ENCODE data around the gene SLC16A13.
A peak's percentile ranks its signal among the peaks of the same experiment; 100 is the strongest.

The SLC16A13 gene

GRCh38 chr17:7042501-7043181 is 6.8 kb downstream of the SLC16A13 start:
- H3K4me2 ChIP-seq = no peak overlapping the region
- no peak overlapping the region for H3K4me3 ChIP-seq (IDR thresholded peaks at IDR 0.05; ENCODE audit: insufficient read depth, low read depth, low read length)
- H3K27ac ChIP-seq = no peak overlapping the region
- no peaks in the 10 kb centered on the region for H3K36me3 ChIP-seq (ENCODE audit: insufficient read depth)
- H4K20me1 ChIP-seq (ENCODE audit: insufficient read depth) = no peaks in the 10 kb centered on the region
- no peaks in the 10 kb centered on the region for H3K4me1 ChIP-seq (ENCODE audit: low read depth, poor library complexity, severe bottlenecking)
- no peaks in the 10 kb centered on the region for H3K79me2 ChIP-seq (ENCODE audit: insufficient read depth, low read depth)
- TF ChIP-seq CTCF (conservative IDR thresholded peaks at IDR 0.05; ENCODE audit: low read depth, low read length) = no peak
- no peak overlapping the region for H3K9ac ChIP-seq
- no peak overlapping the region for H2AFZ ChIP-seq (ENCODE audit: low read depth)
- H3K27me3 ChIP-seq (ENCODE audit: insufficient read depth, low read depth) = no peaks in the 10 kb centered on the region

- H3K27ac ChIP-seq = no peak overlapping the region
Measured at GRCh38 chr17:7043182-7043496, 7.3 kb downstream of the SLC16A13 start.

GRCh38 chr17:7043497-7044198 is 7.8 kb downstream of the SLC16A13 start, which contains the start of gene SLC16A11:
TSS of gene SLC16A11 (minus strand) at chr17:7044092. CDS start at chr17:7043513, 579 bp downstream.
- H3K79me2 ChIP-seq (ENCODE audit: insufficient read depth, low read depth) = no peaks in the 10 kb centered on the region
- H3K9ac ChIP-seq = no peak within 1 kb of the TSS
- H3K4me3 ChIP-seq (IDR thresholded peaks at IDR 0.05; ENCODE audit: insufficient read depth, low read depth, low read length) = no peak within 1 kb of the TSS
- H3K4me1 ChIP-seq (ENCODE audit: low read depth, poor library complexity, severe bottlenecking) = no peaks in the 10 kb centered on the region
- H3K27me3 ChIP-seq (ENCODE audit: insufficient read depth, low read depth) = no peaks in the 10 kb centered on the region
- H4K20me1 ChIP-seq (ENCODE audit: insufficient read depth) = no peaks in the 10 kb centered on the region
- no peak within 1 kb of the TSS for H2AFZ ChIP-seq (ENCODE audit: low read depth)
- no peak within 1 kb of the TSS for H3K27ac ChIP-seq
- no peaks in the 10 kb centered on the region for H3K36me3 ChIP-seq (ENCODE audit: insufficient read depth)
- H3K4me2 ChIP-seq = no peak within 1 kb of the TSS
- TF ChIP-seq CTCF (conservative IDR thresholded peaks at IDR 0.05; ENCODE audit: low read depth, low read length) = no peak

More at GRCh38 chr17:7043182-7043496, 7.3 kb downstream of the SLC16A13 start:
- H3K4me2 ChIP-seq = no peak overlapping the region
- H3K36me3 ChIP-seq (ENCODE audit: insufficient read depth) = no peaks in the 10 kb centered on the region
- no peaks in the 10 kb centered on the region for H3K27me3 ChIP-seq (ENCODE audit: insufficient read depth, low read depth)
- no peaks in the 10 kb centered on the region for H4K20me1 ChIP-seq (ENCODE audit: insufficient read depth)
- H2AFZ ChIP-seq (ENCODE audit: low read depth) = no peak overlapping the region
- no peak overlapping the region for H3K9ac ChIP-seq
- H3K79me2 ChIP-seq (ENCODE audit: insufficient read depth, low read depth) = no peaks in the 10 kb centered on the region
- no peak overlapping the region for H3K4me3 ChIP-seq (IDR thresholded peaks at IDR 0.05; ENCODE audit: insufficient read depth, low read depth, low read length)
- TF ChIP-seq CTCF (conservative IDR thresholded peaks at IDR 0.05; ENCODE audit: low read depth, low read length) = no peak
- no peaks in the 10 kb centered on the region for H3K4me1 ChIP-seq (ENCODE audit: low read depth, poor library complexity, severe bottlenecking)

- Histone ChIP-seq H2AFZ (ENCODE audit: low read depth) (no peak overlapping the region), H3K9ac (no peak overlapping the region), H3K4me2 (peak overlapping the region; percentile 48), H3K27ac (no peak overlapping the region), H3K27me3 (ENCODE audit: insufficient read depth, low read depth) (no peaks in the 10 kb centered on the region), H3K36me3 (ENCODE audit: insufficient read depth) (no peaks in the 10 kb centered on the region), H3K4me3 (IDR thresholded peaks at IDR 0.05; ENCODE audit: insufficient read depth, low read depth, low read length) (no peak overlapping the region), H4K20me1 (ENCODE audit: insufficient read depth) (no peaks in the 10 kb centered on the region), H3K4me1 (ENCODE audit: low read depth, poor library complexity, severe bottlenecking) (no peaks in the 10 kb centered on the region), H3K79me2 (ENCODE audit: insufficient read depth, low read depth) (no peaks in the 10 kb centered on the region)
- TF ChIP-seq CTCF (conservative IDR thresholded peaks at IDR 0.05; ENCODE audit: low read depth, low read length) = peak; percentile 59
Measured at GRCh38 chr17:7045492-7046126, 9.8 kb downstream of the SLC16A13 start.

Measured in KMS-11 (cell line).